HEK293T (cell line): Measurements from ENCODE around the gene NAA16.

Experiments used
- BHLHE40 ChIP-seq: fragments of 450-650 bp; IDR thresholded peaks from 2 replicates; pipeline ENCODE4 v1.6.1; 2016; ENCODE audit warnings: mild to moderate bottlenecking, moderate library complexity, borderline replicate concordance
- FOXK2 ChIP-seq: fragments of 450-650 bp; IDR thresholded peaks from 2 replicates; pipeline ENCODE4 v1.6.1; 2016; ENCODE audit warnings: mild to moderate bottlenecking
- TF ChIP-seq, protein P1 (sequence below): fragments of 450-650 bp; IDR thresholded peaks from 2 replicates; pipeline ENCODE4 v1.6.1; 2016

DNA sequence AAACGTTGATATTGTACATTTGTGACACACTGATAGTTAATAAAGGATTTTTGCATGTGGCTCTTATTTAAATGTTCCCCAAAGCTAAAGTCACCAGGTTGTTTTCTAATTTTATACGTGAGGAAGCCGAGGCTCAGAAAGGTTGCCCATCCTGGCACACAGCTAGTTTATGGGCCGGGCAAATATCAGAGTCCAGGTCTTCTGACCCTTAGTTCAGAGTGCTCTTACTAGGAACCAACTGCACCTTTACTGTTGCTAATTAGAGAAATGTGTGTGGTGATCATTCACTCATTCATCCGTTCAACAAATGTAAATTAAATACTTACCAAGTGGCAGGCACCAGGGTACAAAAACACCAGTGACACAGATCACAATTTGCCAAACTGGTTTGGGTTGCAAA, 100.0 kb downstream of the NAA16 start:
- TF ChIP-seq BHLHE40 (no peak), FOXK2 (no peak)
- TF ChIP-seq, protein P1, sequence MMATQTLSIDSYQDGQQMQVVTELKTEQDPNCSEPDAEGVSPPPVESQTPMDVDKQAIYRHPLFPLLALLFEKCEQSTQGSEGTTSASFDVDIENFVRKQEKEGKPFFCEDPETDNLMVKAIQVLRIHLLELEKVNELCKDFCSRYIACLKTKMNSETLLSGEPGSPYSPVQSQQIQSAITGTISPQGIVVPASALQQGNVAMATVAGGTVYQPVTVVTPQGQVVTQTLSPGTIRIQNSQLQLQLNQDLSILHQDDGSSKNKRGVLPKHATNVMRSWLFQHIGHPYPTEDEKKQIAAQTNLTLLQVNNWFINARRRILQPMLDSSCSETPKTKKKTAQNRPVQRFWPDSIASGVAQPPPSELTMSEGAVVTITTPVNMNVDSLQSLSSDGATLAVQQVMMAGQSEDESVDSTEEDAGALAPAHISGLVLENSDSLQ = no peak
